Activated T-cell treated with anti-CD3 and anti-CD28 coated beads for 4 hours (primary cell): ENCODE data around the gene FER.
"Not testable (repeated sequence)": the region's sequence is repeated elsewhere in the genome, so short reads cannot be mapped to it uniquely, and the experiment has no call there.

Experiments used
- DNase-seq: peaks from one replicate; pipeline ENCODE4 v3.0.0-alpha.2; 2020

The FER gene

GRCh38 chr5:108801776-108802175 lies 54.1 kb downstream of the FER start:
- DNase-seq: no peak

GRCh38 chr5:108810717-108811116 lies 63.0 kb downstream of the FER start:
- DNase-seq: no peak

GRCh38 chr5:108813673-108814072 lies 66.0 kb downstream of the FER start:
- no peak for DNase-seq

- DNase-seq: no peak
Observed at GRCh38 chr5:108814551-108814950, 66.9 kb downstream of the FER start.

- no peak for DNase-seq
Observed at GRCh38 chr5:108818613-108819272, 71.0 kb downstream of the FER start.

GRCh38 chr5:108820983-108821382 lies 73.3 kb downstream of the FER start:
- DNase-seq: no peak

GRCh38 chr5:108822211-108822947 lies 74.7 kb downstream of the FER start:
- no peak for DNase-seq

- no peak for DNase-seq
Observed at GRCh38 chr5:108827131-108827530, 79.4 kb downstream of the FER start.

- no peak for DNase-seq
Observed at GRCh38 chr5:108830705-108831276, 83.1 kb downstream of the FER start.

- DNase-seq: no peak
Observed at GRCh38 chr5:108836492-108836891, 88.8 kb downstream of the FER start.

GRCh38 chr5:108842260-108842941 lies 94.7 kb downstream of the FER start:
- DNase-seq: not testable (repeated sequence)

GRCh38 chr5:108851129-108851528 lies 103.4 kb downstream of the FER start:
- DNase-seq: not testable (repeated sequence)

GRCh38 chr5:108857905-108858304 lies 110.2 kb downstream of the FER start:
- no peak for DNase-seq

GRCh38 chr5:108858959-108859358 lies 111.3 kb downstream of the FER start:
- DNase-seq: no peak

- DNase-seq: no peak
Observed at GRCh38 chr5:108862211-108862610, 114.5 kb downstream of the FER start.

- not testable (repeated sequence) for DNase-seq
Observed at GRCh38 chr5:108866097-108866496, 118.4 kb downstream of the FER start.

- no peak for DNase-seq
Observed at GRCh38 chr5:108867656-108868055, 120.0 kb downstream of the FER start.

GRCh38 chr5:108869066-108869465 lies 121.4 kb downstream of the FER start:
- no peak for DNase-seq

GRCh38 chr5:108876451-108876850 lies 128.8 kb downstream of the FER start:
- no peak for DNase-seq

- DNase-seq: no peak
Observed at GRCh38 chr5:108878756-108879155, 131.1 kb downstream of the FER start.

GRCh38 chr5:108881133-108881532 lies 133.4 kb downstream of the FER start:
- DNase-seq: no peak

GRCh38 chr5:108884736-108885135 lies 137.0 kb downstream of the FER start:
- DNase-seq: no peak

GRCh38 chr5:108898257-108898656 lies 150.6 kb downstream of the FER start:
- no peak for DNase-seq

GRCh38 chr5:108898707-108899106 lies 151.0 kb downstream of the FER start:
- DNase-seq: no peak
